Lung (tissue), 12 donors: ENCODE measurements around the gene VGF. TPM values are rescaled to one million over a fixed set of nuclear protein-coding genes. Genes with fewer than 3 reads are reported as not detected.

Experiments
- ATAC-seq: fragments of 200-7000 bp; cut with Tn5 transposase; one replicate; pipeline ENCODE4 v1.9.1; 2020; ENCODE audit warnings: moderate number of reproducible peaks; ENCODE audit not compliant: insufficient read depth, low FRiP score
- DNase-seq, 3 donors: peaks; one replicate each; pipeline ENCODE4 v3.0.0-alpha.2; 2013 to 2017
- H3K27ac ChIP-seq, 2 donors: one replicate each; pipeline ENCODE4 v1.5.1; 2013; ENCODE audit warnings: mild to moderate bottlenecking in 2 of 2, moderate library complexity in 2 of 2, control low read depth in 1 of 2, inconsistent platforms in 1 of 2, low read depth in 1 of 2, low read length in 1 of 2
- H3K27me3 ChIP-seq, 3 donors: one replicate each; pipeline ENCODE4 v1.5.1; 2013; ENCODE audit warnings: low read length in 2 of 3; ENCODE audit not compliant: control insufficient read depth in 3 of 3, insufficient read depth in 3 of 3
- H3K36me3 ChIP-seq, 4 donors: one replicate each; pipeline ENCODE4 v1.5.1; 2013; ENCODE audit warnings: low read length in 4 of 4, mild to moderate bottlenecking in 1 of 4, moderate library complexity in 1 of 4; ENCODE audit not compliant: control insufficient read depth in 4 of 4, insufficient read depth in 4 of 4
- H3K4me1 ChIP-seq, 5 donors: one replicate each; pipeline ENCODE4 v1.5.1; 2013; ENCODE audit warnings: low read length in 5 of 5, mild to moderate bottlenecking in 2 of 5, moderate library complexity in 1 of 5; ENCODE audit not compliant: control insufficient read depth in 5 of 5, insufficient read depth in 5 of 5
- H3K4me3 ChIP-seq: one replicate; pipeline ENCODE4 v1.5.1; 2013; ENCODE audit warnings: mild to moderate bottlenecking, control low read depth, moderate library complexity
- H3K9ac ChIP-seq, 2 donors: one replicate each; pipeline ENCODE4 v1.5.1; 2013; ENCODE audit warnings: low read length in 2 of 2, control low read depth in 1 of 2; ENCODE audit not compliant: insufficient read depth in 1 of 2
- H3K9me3 ChIP-seq, 4 donors: one replicate each; pipeline ENCODE4 v1.5.1; 2013; ENCODE audit warnings: low read length in 3 of 4, mild to moderate bottlenecking in 1 of 4, moderate library complexity in 1 of 4; ENCODE audit not compliant: control insufficient read depth in 4 of 4, insufficient read depth in 3 of 4
- CTCF ChIP-seq: IDR thresholded peaks from 2 replicates; pipeline ENCODE4 v1.5.1; 2012; ENCODE audit warnings: mild to moderate bottlenecking; ENCODE audit errors: control extremely low read depth, extremely low read depth
- WGBS, 2 donors: extraction: QIAGEN DNeasy Blood & Tissue Kit; methylation state at CpG; one replicate each; pipeline ENCODE4 v1.1.7; 2013; 5-methylcytosine and 5-hydroxymethylcytosine counted together
- polyA plus RNA-seq, 2 donors: library from polyadenylated mRNA; stranded (reverse); fragments of 200-250 nt; gene quantifications; one replicate each; pipeline ENCODE4 v1.2.1, GENCODE V29; 2013
- total RNA-seq, 2 donors: library from RNA; depleted of rRNA in 1 of 2; stranded (reverse); fragments of >200 nt in 1 of 2; gene quantifications; one replicate each; pipeline ENCODE4 v1.2.1, GENCODE V29; 2014 to 2021
- donor health status: control.
- donor health status: control.
- donor health status: Bipolar disorder and iron deficiency.
- donor health status: healthy.
- donor health status: DM: yes; HTN: yes; CAD: no.

The VGF gene
- total and polyA plus RNA-seq, 4 donors = 0.08 to 1.4 (median 0.42) TPM

DNA sequence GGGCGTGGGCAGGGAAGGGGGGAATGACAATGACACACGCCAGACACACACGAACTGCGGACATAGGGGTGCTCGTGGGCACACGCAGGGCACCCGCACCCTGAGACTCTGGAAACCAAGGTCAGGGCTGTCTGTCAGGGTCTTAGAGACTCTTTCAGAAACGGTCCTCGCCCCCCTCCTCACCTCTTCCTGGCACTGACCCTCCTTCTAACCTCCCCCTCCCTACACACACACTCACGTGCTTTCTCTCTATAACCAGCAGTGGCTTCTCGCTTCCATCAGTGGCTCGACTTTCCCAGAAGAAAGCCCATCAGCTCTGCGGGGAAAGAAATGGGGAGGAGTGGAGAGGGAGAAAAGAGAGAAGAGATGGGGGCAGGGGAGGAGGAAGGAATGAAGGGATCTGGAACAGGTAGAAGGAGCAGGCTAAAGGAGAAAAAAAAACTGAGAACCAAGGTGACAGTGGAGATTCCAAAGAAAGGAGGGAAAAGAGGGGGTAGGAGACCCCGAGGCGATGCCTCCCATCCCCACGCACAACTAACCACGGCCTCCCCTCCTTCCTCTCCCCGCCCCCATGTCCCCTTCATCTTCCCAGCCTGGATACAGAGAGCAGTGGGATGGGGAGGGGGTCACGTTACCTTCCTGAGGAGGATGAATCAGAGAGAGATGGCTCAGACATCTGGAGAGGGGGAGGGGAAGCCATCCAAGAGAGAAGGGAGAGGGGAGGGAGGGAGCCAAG, 1.7 kb upstream of the VGF start:
- Histone ChIP-seq H3K36me3 (no peaks in the 10 kb centered on the region), H3K27me3 (peaks cover 16 to 73% (median 64%) of the 10 kb centered on the region in 3 donors), H3K4me3 (no peak overlapping the region), H3K4me1 (peaks cover 0 to 39% (median 8%) of the 10 kb centered on the region in 5 donors), H3K9me3 (peaks cover 0 to 8% (median 0%) of the 10 kb centered on the region in 4 donors), H3K9ac (no peak overlapping the region), H3K27ac (no peak overlapping the region)
- ATAC-seq (no peak), DNase-seq (no peak)
- 2 to 3% methylated on average over 14 to 19 of the region's 19 CpGs for whole genome bisulfite sequencing, 2 donors
- TF ChIP-seq CTCF = no peak

GRCh38 chr7:101166648-101166908, 1.2 kb upstream of the VGF start:
- Histone ChIP-seq H3K27me3 (peaks cover 12 to 68% (median 61%) of the 10 kb centered on the region in 3 donors), H3K4me3 (no peak overlapping the region), H3K27ac (no peak overlapping the region), H3K36me3 (peaks cover 0 to 1% (median 0%) of the 10 kb centered on the region in 4 donors), H3K9ac (no peak overlapping the region), H3K9me3 (peaks cover 0 to 8% (median 0%) of the 10 kb centered on the region in 4 donors), H3K4me1 (peaks cover 0 to 37% (median 9%) of the 10 kb centered on the region in 5 donors)
- DNase-seq (no peak), ATAC-seq (no peak)
- 1 to 4% methylated on average over 11 of the region's 11 CpGs for WGBS, 2 donors
- TF ChIP-seq CTCF = no peak

GRCh38 chr7:101165958-101166647, 734 bp upstream of the VGF start:
- H3K36me3 ChIP-seq = peaks cover 0 to 4% (median 0%) of the 10 kb centered on the region in 4 donors
- H3K4me1 ChIP-seq = peaks cover 0 to 37% (median 11%) of the 10 kb centered on the region in 5 donors
- H3K9me3 ChIP-seq = peaks cover 0 to 9% (median 0%) of the 10 kb centered on the region in 4 donors
- H3K4me3 ChIP-seq = no peak overlapping the region
- H3K27ac ChIP-seq = no peak overlapping the region
- DNase-seq (no peak), ATAC-seq (no peak)
- no peak overlapping the region for H3K9ac ChIP-seq
- no peak for TF ChIP-seq CTCF
- WGBS, 2 donors = 1 to 2% methylated on average over 36 to 38 of the region's 38 CpGs
- peaks cover 8 to 64% (median 59%) of the 10 kb centered on the region in 3 donors for H3K27me3 ChIP-seq
